ENCODE measurements around the gene UBR1.

The UBR1 gene

DNA sequence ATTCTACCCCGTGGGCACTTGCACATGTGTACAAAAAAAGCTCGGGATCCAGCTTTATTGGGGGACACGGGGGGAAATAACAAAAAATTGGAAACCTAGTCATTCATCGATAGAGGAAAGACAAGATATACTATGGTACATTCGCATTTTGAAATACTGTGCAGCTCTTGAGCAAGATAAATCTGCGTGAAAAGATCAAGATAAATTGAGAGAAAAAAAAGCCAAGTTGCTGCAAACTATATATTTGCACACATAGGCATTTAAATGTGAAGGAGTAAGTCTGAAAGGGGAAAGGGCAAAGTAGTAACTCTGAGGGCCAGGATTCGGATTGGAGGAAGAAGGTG lies 620 bp upstream of the UBR1 start:
- DNase-seq = no peak

GRCh38 chr15:43105077-43105736 lies 631 bp downstream of the UBR1 start:
- peak; percentile 24 to 43 for DNase-seq

GRCh38 chr15:43104426-43104825 lies 1.4 kb downstream of the UBR1 start:
- no peak for DNase-seq

DNA sequence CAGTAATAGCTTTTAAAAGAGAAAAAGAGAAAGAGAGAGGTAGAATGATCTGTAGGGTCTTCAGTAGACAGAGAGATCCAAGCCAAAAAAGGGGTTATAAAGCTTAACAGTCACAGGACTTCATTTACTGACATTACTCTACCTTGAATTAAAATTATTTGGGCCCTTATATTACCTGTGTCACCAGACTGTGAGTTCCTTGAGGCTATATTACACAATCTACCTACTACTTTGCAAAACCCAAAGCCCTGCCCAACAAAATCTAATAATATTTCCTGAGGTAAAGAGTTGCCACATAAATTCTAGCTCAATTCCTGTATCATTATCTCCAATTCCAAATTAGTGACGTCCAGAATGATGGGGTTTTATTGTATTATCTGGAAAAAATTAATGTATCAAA lies 1.9 kb downstream of the UBR1 start:
- no peak for DNase-seq

DNA sequence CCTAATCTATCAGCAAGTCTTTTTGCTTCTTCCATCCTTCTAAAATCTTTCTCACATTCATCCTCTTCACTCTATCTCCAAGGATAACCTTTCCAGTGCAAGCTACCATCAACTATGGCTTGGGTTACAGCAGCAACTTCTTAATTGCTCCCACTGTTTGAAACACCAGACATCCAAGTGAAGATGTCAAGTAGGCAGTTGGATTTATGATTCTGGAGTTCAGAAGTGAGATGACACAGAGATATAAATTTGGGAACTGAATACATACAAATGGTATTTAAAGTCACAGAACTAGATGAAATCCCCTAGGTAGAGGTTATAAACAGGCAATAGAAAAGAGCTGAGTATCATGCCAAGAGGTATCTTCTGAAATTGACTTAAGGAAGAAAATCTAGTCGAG lies 3.7 kb downstream of the UBR1 start:
- no peak for DNase-seq

- no peak for DNase-seq
Measured at GRCh38 chr15:43100971-43101370, 4.9 kb downstream of the UBR1 start.

GRCh38 chr15:43099105-43099845 lies 6.6 kb downstream of the UBR1 start:
- DNase-seq = no peak

GRCh38 chr15:43096411-43096810 lies 9.4 kb downstream of the UBR1 start:
- DNase-seq = no peak

GRCh38 chr15:43095708-43096347 lies 10.0 kb downstream of the UBR1 start:
- no peak for DNase-seq

GRCh38 chr15:43095243-43095642 lies 10.6 kb downstream of the UBR1 start:
- peak in 1 of 2 experiments; percentile 2 for DNase-seq

DNA sequence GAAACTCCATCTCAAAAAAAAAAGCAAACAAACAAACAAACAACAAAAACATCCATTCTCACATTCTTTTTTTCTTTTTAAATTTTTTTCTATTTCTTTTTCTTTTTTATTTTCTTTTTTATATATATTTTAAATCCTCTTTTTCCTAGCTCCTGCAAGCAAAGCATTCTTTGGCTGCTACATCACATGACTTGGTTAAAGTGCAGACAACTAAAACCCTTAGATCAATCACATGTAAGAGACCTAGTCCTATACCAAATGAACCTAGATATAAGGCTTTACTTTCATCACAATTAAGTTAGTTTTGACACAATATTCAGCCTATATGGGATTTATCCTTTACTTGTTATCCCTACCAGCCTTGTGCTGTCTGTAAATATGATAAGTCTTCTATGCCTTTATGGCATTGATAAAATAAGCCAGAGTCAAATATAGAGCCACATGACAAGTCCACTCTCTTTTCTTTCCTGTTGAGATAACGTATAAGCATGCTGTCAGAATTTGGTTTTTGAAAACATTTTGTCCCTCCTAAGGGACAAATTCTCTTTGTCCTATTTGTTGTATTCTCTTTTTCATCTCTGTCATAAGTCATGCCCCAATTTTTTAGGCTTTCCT lies 11.3 kb downstream of the UBR1 start:
- DNase-seq = no peak

DNA sequence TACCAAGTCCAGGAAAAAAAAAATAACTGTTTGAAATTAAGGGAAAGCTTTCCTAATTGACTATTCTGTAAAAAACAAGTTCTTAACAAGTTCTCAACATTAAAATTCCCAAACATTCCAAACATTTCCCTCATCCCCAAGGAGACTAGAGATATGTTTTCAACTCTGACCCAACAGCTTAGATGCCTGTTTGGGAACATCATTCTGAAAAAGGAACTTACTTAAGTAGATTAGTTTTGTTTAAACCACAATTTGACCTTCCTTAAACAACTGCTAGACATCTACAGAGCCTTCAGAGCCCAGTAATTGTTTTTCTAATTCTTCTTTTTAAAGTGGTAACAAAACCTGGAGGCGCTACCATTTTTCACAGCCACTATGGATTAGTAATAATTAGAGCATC lies 12.8 kb downstream of the UBR1 start:
- no peak for DNase-seq

GRCh38 chr15:43091859-43092258 lies 14.0 kb downstream of the UBR1 start:
- no peak for DNase-seq

GRCh38 chr15:43086551-43086950 lies 19.3 kb downstream of the UBR1 start:
- DNase-seq = no peak

DNA sequence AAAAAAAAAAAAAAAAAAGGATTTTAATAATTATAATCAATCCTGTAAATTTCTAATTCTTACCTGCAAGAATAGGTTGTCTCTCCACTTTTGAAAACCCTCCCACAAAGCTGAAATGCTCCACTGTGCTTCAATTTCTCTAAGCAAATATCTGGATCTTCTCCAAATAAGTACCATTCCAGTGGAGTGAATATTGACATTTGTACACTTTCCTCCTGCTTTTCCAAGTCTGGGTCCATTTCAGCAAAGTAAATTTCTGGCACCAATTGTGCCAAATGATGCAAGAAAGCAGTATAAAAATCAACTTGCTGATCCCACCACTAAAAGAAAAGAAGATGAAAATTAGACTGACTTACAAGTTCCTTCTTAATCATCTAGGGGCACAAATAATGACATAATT lies 19.9 kb downstream of the UBR1 start:
- no peak for DNase-seq

GRCh38 chr15:43082509-43082908 lies 23.3 kb downstream of the UBR1 start:
- DNase-seq = no peak

- DNase-seq = no peak
Measured at GRCh38 chr15:43081283-43081682, 24.6 kb downstream of the UBR1 start.

DNA sequence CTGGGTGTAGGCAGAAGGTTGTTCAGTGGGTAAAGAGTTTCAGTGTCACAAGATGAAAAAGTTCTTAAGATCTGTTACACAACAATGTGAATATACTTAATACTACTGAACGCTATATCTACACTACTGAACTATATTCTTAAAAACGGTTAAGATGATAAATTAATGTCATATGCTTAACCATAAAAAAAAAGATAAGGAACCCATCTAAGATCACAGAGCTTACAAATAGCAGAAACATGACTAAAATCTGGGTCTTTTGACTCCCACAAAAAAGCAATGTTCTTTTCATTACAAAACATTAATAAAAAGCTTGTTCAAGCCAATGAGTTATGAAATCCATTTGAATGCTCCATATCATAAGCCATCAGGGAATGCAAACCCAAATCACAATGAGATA lies 34.4 kb downstream of the UBR1 start:
- DNase-seq = no peak

DNA sequence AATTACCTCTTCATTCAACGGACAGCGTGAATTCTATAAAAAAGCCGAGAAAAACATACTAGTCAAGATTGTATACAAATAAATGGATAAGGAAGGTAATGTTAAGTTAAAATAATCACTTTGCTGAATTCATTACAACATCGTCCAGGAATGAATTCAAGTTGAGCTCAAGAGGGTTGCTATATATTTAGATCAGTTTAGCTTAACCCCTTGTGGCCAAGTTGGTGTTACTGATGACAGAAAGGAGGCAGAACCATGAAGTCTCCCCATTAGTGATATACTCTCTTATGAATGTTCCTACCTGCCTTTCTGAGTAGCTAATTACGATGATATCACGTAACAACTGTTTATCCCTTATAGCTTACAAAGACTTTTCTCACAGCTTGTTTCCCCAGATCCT lies 34.9 kb downstream of the UBR1 start:
- DNase-seq = no peak

DNA sequence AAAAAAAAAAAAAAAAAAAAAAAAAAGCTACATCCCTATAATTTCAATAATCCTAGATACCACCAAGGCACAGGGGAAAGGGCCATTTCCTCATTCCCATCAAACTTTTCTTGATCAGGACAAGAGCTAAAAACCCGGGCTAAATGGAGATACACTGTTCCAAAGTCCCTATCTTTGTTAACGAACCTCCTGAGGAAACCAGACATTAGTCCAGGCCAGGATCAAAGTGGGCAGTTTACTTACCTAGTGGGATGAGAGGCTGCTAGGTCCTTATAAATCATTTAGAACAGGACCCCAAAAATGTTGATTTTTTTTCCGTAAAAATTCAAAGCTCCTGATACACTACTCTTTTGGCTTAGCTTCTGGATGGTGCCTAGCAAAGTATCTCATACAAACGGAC lies 35.6 kb downstream of the UBR1 start:
- DNase-seq = no peak

DNA sequence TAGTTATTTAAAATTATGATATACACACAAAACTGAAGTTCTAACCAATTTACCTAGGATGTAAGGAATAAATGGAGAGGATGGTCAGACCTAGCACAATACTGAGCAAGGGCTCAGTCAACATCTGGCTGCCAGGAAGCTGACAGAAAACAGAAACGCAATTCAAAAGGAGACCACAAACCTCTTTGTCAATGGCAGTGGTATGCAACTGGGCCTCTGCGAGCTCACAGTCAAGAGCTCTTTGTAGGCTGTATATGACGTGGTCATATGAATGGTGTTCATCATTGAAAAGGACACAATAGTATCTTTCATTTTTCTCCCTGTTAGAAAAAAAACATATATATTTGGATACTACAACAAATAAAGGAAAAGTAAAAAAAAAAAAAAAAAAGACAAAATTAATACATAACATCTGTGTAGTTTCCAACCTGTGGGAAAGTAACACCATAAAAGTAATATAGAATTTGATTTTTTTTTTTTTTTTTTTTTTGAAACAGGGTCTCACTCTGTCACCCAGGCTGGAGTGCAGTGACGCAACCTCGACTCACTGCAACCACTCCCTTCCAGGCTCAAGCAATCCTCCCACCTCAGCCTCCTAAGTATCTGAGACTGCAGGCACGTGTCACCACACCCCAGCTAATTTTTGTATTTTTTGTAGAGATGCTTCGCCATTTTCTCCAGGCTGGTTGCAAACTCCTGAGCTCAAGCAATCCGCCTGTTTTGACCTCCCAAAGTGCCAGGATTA lies 37.9 kb downstream of the UBR1 start:
- DNase-seq = no peak

GRCh38 chr15:43056696-43057095 lies 49.1 kb downstream of the UBR1 start:
- no peak for DNase-seq

GRCh38 chr15:43052860-43053259 lies 53.0 kb downstream of the UBR1 start:
- DNase-seq = no peak
